MM.1S (cell line): ENCODE results near the gene EFCAB5.

Source experiments
- CTCF ChIP-seq: fragments of 300-600 bp; sonication (generic); IDR thresholded peaks from 2 replicates; pipeline ENCODE4 v1.5.1; 2016; ENCODE audit warnings: antibody characterized with exemption, low read length, mixed read lengths
- EZH2 ChIP-seq: fragments of 300-600 bp; sonication (generic); optimal IDR thresholded peaks from 2 replicates; pipeline ENCODE3; 2017; ENCODE audit warnings: low read depth, mild to moderate bottlenecking, antibody characterized with exemption, low read length, mixed read lengths
- EZH2phosphoT487 ChIP-seq: fragments of 300-600 bp; sonication (generic); IDR thresholded peaks from 2 replicates; pipeline ENCODE4 v1.6.1; 2018; ENCODE audit warnings: antibody characterized with exemption, low read length

DNA sequence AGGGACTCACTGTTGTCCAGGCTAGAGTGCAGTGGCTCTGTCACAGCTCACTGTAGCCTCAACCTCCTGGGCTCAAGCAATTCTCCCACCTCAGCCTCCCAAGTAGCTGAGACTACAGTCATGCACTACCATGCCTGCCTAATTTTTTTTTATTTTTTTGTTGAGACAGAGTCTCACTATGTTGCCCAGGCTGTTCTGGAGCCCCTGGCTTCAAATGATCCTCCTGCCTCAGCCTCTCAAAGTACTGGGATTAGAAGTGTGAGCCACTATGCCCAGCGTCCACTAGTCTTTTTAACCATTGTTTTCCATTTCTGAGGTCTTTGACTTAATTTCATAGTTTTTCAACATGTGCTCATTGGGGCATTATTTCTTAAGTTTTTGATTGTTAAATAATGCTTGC is 188.7 kb downstream of the EFCAB5 start:
- no peak for TF ChIP-seq CTCF
- TF ChIP-seq EZH2phosphoT487: no peak
- TF ChIP-seq EZH2: no peak
